Stimulated activated CD8-positive, alpha-beta memory T cell treated with anti-CD3 and anti-CD28 coated beads, Interleukin-4, amount 100 ng/mL, for 24 hours (primary cell): Measurements from ENCODE around the gene SP100.
"Not testable (repeated sequence)": the region's sequence is repeated elsewhere in the genome, so short reads cannot be mapped to it uniquely, and the experiment has no call there.

Experiments
- DNase-seq: peaks from one replicate; pipeline ENCODE4 v3.0.0-alpha.2; 2020; ENCODE audit warnings: low read depth

Gene SP100

GRCh38 chr2:230416061-230416721 is at the start of gene SP100:
Gene SP100, plus strand, starts transcription at chr2:230416201. Its CDS starts 96 bp downstream, at chr2:230416297.
- peak; percentile 63 for DNase-seq

GRCh38 chr2:230382108-230382507 is 33.9 kb upstream of the SP100 start:
- DNase-seq, result no peak

- no peak for DNase-seq
Measured at GRCh38 chr2:230383453-230383852, 32.5 kb upstream of the SP100 start.

- DNase-seq, result no peak
Measured at GRCh38 chr2:230384986-230385385, 31.0 kb upstream of the SP100 start.

GRCh38 chr2:230394301-230394700 is 21.7 kb upstream of the SP100 start:
- DNase-seq, result no peak

GRCh38 chr2:230398698-230399097 is 17.3 kb upstream of the SP100 start:
- DNase-seq, result not testable (repeated sequence)

GRCh38 chr2:230400041-230400440 is 16.0 kb upstream of the SP100 start:
- DNase-seq, result no peak

GRCh38 chr2:230400454-230400853 is 15.5 kb upstream of the SP100 start:
- DNase-seq, result no peak

GRCh38 chr2:230401026-230401425 is 15.0 kb upstream of the SP100 start:
- DNase-seq, result not testable (repeated sequence)

- no peak for DNase-seq
Measured at GRCh38 chr2:230403746-230404145, 12.3 kb upstream of the SP100 start.

GRCh38 chr2:230405824-230406223 is 10.2 kb upstream of the SP100 start:
- no peak for DNase-seq

GRCh38 chr2:230408244-230408842 is 7.7 kb upstream of the SP100 start:
- DNase-seq, result no peak

GRCh38 chr2:230409316-230409715 is 6.7 kb upstream of the SP100 start:
- DNase-seq, result not testable (repeated sequence)

- no peak for DNase-seq
Measured at GRCh38 chr2:230410263-230410662, 5.7 kb upstream of the SP100 start.

GRCh38 chr2:230410861-230411569 is 5.0 kb upstream of the SP100 start:
- DNase-seq, result no peak

- peak; percentile 35 for DNase-seq
Measured at GRCh38 chr2:230411570-230412370, 4.2 kb upstream of the SP100 start.

GRCh38 chr2:230412371-230412711 is 3.7 kb upstream of the SP100 start:
- DNase-seq, result no peak

GRCh38 chr2:230412846-230413245 is 3.2 kb upstream of the SP100 start:
- no peak for DNase-seq

- DNase-seq, result no peak
Measured at GRCh38 chr2:230413479-230413878, 2.5 kb upstream of the SP100 start.

GRCh38 chr2:230414302-230414701 is 1.7 kb upstream of the SP100 start:
- DNase-seq, result no peak

- DNase-seq, result no peak
Measured at GRCh38 chr2:230417436-230417835, 1.4 kb downstream of the SP100 start.

GRCh38 chr2:230418341-230419016 is 2.5 kb downstream of the SP100 start:
- no peak for DNase-seq
